ENCODE data around the gene RNF19B.
"Not testable (repeated sequence)": the region's sequence is repeated elsewhere in the genome, so short reads cannot be mapped to it uniquely, and the experiment has no call there.

Gene RNF19B

DNA sequence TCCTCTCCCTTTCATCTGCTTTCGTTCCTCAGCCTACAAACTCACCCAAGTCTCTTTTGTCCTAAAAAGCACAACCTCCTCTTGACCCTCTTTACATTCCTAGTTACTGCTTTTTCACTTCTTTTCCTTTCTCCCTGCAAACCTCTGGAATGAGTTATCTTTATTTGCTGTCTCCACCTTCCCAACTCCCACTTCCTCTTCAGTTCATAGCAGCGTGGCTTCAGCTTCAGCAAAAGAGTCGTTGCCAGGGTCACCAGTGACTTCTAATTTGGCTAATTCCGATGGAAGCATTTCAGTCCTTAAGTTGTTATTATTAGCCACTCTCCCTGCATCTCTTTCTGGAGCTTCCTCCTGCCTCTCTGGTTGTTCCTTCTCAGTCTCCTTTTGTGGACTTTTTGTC lies 57.2 kb downstream of the RNF19B start:
- Mint-ChIP-seq H3K9me3 (no peaks in the 10 kb centered on the region), H3K4me1 (no peaks in the 10 kb centered on the region), H3K27me3 (peaks cover 12% of the 10 kb centered on the region), H3K4me3 (no peak overlapping the region), H3K27ac (no peak overlapping the region)
- no peak for ATAC-seq
- no peak for DNase-seq

DNA sequence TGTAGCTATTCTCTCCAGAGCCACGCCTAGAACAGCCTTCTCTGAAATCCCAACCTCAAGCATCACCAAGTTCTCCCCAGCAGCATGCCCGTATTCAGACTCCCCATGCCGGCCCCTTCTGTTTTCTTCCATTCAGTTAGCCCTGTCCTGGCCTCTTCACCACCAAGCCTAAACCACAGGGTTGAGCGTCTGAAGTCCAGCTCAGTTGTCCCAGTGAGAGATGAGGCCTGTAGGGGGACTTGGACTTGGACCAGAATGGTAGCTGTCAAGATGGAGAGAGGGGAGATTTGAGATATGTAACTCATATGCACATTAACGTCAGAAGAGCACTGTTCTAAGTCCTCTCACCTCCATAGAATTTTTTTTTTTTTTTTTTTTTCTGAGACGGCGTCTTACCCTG lies 58.0 kb downstream of the RNF19B start:
- H3K4me1 Mint-ChIP-seq = peaks cover 3% of the 10 kb centered on the region
- ATAC-seq = no peak
- H3K27me3 Mint-ChIP-seq = peaks cover 20% of the 10 kb centered on the region
- H3K4me3 Mint-ChIP-seq = no peak overlapping the region
- no peak for DNase-seq
- no peaks in the 10 kb centered on the region for H3K9me3 Mint-ChIP-seq
- H3K27ac Mint-ChIP-seq = no peak overlapping the region

DNA sequence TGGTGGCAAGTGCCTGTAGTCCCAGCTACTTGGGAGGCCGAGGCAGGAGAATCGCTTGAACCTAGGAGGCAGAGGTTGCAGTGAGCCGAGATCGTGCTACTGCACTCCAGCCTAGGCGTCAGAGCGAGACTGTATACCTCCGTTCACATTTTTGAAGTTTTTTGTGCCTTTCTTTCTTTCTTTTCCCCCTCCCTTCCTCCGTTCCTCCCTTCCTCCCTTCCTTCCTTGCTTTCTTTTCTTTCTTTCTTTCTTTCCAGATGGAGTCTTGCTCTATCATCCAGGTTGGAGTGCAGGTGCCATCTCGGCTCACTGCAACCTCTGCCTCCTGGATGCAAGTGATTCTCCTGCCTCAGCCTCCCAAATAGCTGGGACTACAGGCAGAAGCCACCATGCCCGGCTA lies 59.0 kb downstream of the RNF19B start:
- H3K27ac Mint-ChIP-seq, H3K9me3 Mint-ChIP-seq, ATAC-seq, H3K4me3 Mint-ChIP-seq, DNase-seq, H3K4me1 Mint-ChIP-seq: not testable (repeated sequence)
- H3K27me3 Mint-ChIP-seq = peaks cover 31% of the 10 kb centered on the region

DNA sequence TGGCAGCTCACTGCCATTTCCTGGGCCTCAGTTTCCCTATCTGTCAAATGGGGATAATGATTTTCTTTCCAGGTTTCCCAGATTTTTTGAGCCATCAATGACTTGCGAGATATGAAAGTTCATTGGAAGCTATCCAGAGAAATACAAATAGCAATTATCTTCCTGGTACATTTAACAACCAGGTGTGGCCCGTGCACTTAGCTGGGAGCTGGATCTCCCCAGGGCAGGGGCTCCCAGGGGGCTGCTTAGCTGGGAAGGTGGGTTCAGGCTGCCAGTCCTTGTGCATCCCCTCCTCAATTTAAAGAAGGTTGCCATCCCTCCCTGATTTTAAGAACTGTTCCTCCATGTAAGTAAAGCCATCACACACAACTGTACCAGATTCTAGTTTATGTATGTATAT lies 59.8 kb downstream of the RNF19B start:
- no peak overlapping the region for H3K4me3 Mint-ChIP-seq
- DNase-seq (no peak), ATAC-seq (no peak)
- peaks cover 39% of the 10 kb centered on the region for H3K27me3 Mint-ChIP-seq
- peaks cover 12% of the 10 kb centered on the region for H3K4me1 Mint-ChIP-seq
- no peaks in the 10 kb centered on the region for H3K9me3 Mint-ChIP-seq
- H3K27ac Mint-ChIP-seq = no peak overlapping the region

DNA sequence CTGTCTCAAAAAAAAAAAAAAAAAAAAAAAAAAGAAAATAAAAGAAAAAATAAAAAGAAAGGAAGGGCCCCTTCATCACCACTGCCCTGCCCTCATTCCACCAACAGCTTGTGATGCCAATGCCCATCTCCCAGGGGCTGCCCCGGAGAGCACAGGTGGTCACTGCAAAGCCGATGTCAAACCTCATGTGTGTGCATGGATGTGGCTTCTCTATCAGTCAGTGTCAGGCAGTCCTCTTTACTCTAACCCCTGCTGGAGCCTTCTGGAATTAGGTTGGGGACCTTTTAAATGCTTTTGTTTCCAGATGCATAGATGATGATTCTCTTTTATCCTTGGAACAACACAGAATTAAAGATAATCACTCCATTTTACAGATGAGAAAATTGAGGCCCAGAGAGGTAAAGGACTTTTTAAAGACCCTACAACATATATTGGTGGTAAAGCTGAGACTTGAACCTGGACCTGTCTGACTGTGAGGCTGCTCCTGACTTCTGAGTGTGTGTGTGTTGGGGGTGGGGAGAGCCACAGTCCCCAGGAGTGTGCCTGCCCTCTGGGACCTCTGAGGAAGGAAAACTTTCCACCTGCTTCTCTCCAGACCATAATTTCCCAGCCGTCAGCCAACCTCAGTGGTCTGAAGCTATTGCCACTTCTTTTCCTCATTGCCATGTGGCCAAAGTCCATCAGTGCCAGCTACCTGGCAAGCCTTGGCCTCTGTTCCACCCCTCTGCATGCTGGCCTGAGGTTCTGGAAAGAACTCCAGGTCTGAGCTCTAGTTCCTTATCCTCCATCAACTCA lies 60.4 kb downstream of the RNF19B start:
- DNase-seq (no peak), ATAC-seq (no peak)
- peaks cover 12% of the 10 kb centered on the region for H3K4me1 Mint-ChIP-seq
- no peak overlapping the region for H3K4me3 Mint-ChIP-seq
- no peak overlapping the region for H3K27ac Mint-ChIP-seq
- H3K9me3 Mint-ChIP-seq = no peaks in the 10 kb centered on the region
- H3K27me3 Mint-ChIP-seq = peaks cover 45% of the 10 kb centered on the region

DNA sequence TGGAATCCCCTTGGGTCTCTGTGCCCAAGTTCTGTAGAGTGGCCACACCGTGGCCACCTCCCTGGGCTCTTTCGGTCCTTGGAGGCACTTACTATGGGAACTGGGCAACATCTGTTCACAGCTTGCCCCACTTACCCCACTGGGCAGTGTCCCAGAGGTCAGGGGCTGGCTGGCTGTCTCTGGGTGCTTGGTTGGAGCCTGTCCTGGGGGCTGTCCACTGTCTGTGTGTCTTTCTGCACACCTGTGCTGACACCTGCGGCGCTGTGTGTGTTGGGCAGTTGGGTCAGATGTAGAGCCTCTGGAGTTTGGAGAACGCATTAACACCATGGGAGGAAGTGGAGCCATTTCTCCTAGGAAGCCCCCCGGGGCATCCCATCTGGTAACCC lies 62.1 kb downstream of the RNF19B start:
- Mint-ChIP-seq H3K4me1 (peaks cover 12% of the 10 kb centered on the region), H3K27ac (no peak overlapping the region), H3K9me3 (no peaks in the 10 kb centered on the region), H3K4me3 (peak overlapping the region in 1 of 2 donors; percentile 41), H3K27me3 (peaks cover 61% of the 10 kb centered on the region)
- ATAC-seq (no peak), DNase-seq (no peak)

DNA sequence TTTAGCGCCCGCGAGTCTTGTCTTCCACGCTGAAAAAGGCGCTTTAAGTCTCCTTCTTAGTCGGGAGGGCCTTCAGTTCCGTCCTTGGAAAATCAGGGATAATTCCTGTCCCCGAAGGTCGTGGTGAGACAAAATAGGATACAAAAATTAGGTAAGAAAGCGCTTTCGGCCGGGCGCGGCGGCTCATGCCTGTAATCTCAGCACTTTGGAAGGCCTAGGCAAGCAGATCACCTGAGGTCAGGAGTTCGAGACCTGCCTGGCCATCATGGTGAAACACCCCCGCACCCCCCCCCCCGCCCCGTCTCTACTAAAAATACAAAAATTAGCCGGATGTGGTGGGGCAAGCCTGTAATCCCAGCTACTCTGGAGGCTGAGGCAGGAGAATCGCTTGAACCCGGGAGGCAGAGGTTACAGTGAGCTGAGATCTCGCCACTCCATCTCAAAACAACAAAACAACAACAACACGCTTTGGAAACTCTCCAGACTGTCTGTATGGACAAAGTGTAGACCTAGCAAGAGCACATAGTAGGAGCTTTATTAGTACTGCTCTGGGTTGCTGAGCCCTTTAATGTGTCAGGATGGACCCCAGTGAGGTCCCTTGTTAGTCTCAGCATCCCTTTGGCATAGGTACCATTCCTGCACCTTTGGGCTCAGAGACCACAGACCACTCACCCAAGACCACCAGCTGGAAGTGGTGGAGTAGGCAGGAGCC lies 62.6 kb downstream of the RNF19B start:
- peaks cover 67% of the 10 kb centered on the region for H3K27me3 Mint-ChIP-seq
- peak overlapping the region; percentile 76 to 80 for H3K4me3 Mint-ChIP-seq
- ATAC-seq (no peak), DNase-seq (no peak)
- H3K4me1 Mint-ChIP-seq = peaks cover 12% of the 10 kb centered on the region
- no peaks in the 10 kb centered on the region for H3K9me3 Mint-ChIP-seq
- peak overlapping the region in 1 of 2 donors; percentile 52 for H3K27ac Mint-ChIP-seq

DNA sequence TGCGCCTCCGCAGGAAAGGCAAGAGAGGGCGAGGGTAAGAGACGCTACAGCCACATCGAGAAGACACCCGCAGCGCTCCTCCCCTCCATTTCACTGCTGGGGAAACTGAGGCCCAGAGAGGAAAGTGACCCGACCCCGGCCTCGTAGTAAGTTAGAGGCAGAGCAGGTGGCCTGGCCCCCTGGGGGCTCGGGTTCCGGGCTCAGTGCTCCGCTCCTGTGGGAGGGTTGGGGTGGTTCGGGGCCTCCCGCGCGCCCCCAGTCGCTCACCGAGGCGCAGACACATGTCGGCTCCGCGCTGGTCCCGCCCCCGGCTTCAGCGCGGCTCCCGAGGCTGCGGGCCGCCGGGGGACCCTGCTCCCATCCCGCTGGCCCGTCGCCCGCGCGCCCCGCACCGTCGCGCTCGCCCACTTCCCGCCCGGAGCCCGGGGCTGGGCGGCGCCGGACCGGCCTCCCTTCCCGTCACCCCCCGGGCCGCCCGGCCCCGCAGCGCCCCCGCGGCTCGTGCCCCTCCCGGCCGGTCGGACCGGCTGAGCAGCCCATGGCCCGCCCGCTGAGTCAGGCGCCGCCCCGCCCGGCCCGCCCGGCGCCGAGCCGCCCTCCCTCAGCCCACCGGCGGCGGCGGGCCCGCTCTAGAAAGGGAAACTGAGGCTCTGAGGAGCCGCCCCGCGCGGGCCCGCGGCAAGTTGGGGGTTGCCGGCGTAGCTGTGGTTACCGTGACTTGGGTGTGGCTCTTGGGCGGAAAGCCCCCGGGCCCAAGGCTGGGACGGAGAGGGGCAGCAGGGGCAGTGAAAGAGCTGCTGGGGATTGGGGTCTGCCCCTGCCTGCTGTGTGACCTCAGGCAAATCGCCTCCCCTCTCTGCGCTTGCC lies 63.4 kb downstream of the RNF19B start, which contains the start of gene TMEM54:
TMEM54 (minus strand) TSS at position 434 of the 867 bp plus-strand sequence; CDS start at position 283, 151 bp downstream.
- peak within 1 kb of the TSS in 1 of 2 donors; percentile 52 for H3K27ac Mint-ChIP-seq
- DNase-seq (no peak), ATAC-seq (peak; percentile 72)
- peaks cover 12% of the 10 kb centered on the region for H3K4me1 Mint-ChIP-seq
- no peaks in the 10 kb centered on the region for H3K9me3 Mint-ChIP-seq
- peak within 1 kb of the TSS; percentile 76 to 80 for H3K4me3 Mint-ChIP-seq
- H3K27me3 Mint-ChIP-seq = peaks cover 75% of the 10 kb centered on the region

DNA sequence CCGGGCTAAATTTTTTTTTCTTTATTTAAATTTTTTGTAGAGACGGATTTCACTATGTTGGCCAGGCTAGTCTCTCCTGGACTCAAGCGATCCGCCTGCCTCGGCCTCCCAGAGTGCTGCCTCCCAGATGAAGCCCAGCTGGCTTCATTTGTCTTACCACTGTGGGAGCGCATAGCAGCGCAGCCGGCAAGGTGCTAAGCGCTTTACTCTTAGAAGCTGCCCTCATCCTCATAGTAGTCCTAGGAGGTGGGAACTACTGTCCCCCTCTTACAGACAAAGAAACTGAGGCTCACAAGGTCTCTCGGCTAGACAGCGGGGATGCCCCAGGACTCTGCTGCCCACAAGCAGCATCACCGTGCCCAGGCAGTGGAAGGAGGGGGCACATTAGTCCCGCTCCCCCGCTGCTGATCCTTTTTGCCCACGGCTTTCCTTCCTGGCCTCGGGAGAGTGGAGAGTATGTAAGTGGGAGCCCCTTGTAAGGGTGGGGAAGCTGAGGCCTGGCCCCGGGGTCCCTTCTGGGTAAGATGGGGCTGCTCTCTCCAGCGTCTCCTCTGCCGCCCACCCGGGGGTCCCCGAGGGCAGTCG lies 64.1 kb downstream of the RNF19B start:
- H3K9me3 Mint-ChIP-seq = no peaks in the 10 kb centered on the region
- H3K4me3 Mint-ChIP-seq = peak overlapping the region; percentile 64 to 75
- no peak for DNase-seq
- peak overlapping the region in 1 of 2 donors; percentile 36 for H3K27ac Mint-ChIP-seq
- H3K27me3 Mint-ChIP-seq = peaks cover 82% of the 10 kb centered on the region
- no peak for ATAC-seq
- H3K4me1 Mint-ChIP-seq = peaks cover 12% of the 10 kb centered on the region

DNA sequence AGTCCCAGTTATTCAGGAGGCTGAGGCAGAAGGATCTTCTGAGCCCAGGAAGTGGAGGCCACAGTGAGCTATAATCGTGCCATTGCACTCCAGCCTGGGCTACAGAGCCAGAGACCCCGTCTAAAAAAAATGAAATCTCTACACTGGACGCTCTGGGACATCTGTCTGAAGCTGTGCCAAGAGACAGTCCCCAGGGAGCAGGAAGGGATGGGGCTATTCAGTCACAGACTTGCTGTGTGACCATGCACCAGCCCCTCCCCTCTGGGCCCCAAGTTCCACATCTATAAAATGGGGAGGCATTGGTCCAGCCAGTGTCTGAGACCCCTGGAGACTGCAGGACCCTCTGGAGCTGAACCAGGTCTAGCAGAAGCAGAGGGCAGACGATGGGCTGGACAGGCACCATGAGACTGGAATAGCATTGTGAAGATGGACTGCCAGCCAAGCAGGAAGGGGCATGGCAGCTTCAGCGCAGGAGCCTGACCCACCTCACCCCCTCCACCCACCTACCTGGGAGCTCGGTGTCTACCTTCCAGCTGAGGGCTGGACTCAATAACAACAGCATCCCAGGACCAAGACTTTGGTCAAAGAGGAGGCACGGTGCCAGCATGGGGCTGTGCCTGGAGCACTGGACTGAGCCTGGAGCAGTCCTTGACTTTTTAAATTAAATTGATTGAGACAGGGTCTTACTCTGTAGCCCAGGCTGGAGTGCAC lies 64.9 kb downstream of the RNF19B start:
- H3K4me1 Mint-ChIP-seq = peaks cover 12% of the 10 kb centered on the region
- peaks cover 89% of the 10 kb centered on the region for H3K27me3 Mint-ChIP-seq
- ATAC-seq (no peak), DNase-seq (no peak)
- H3K27ac Mint-ChIP-seq = no peak overlapping the region
- H3K9me3 Mint-ChIP-seq = no peaks in the 10 kb centered on the region
- no peak overlapping the region for H3K4me3 Mint-ChIP-seq

DNA sequence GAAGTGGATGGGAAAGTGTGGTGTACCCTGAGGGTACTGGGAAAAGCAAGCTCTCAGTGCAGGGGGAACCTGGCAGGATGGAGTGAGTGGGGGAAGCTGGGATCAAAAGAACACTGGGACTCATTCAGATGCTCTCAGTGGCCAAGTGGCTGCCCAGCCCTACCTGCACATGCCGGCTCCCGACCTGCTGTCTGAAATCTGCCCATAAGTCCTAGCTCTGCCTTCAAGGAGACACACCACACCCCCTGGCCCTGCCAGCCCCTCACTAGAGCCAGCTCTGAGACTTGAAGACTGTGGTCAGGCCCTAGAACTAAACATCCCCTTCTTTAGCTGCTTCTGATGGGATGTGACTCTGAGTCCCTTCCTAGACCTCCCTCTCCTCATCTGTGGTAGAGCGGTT lies 65.7 kb downstream of the RNF19B start:
- H3K27me3 Mint-ChIP-seq = peaks cover 95% of the 10 kb centered on the region
- no peak overlapping the region for H3K4me3 Mint-ChIP-seq
- no peaks in the 10 kb centered on the region for H3K9me3 Mint-ChIP-seq
- no peak overlapping the region for H3K27ac Mint-ChIP-seq
- no peak for DNase-seq
- no peak for ATAC-seq
- H3K4me1 Mint-ChIP-seq = peaks cover 12% of the 10 kb centered on the region

DNA sequence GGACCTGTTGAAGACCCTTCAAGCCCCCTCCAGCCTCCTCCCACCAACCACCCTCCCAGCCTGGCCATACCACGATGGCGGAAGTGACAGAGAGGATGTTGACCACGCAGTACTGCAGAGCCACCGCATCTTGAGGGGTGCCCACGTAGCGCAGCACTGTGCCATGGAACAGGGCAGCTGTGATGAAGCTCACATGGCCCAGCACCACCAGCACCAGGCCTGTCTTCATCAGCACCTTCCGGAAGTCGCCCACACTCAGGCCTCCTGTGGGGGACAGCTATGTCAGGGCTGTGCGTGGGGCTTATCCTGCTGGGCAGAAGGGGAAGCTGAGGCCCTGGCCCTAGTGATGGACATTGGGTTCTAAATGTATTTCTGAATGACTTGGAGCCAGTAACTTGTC lies 66.6 kb downstream of the RNF19B start:
- DNase-seq (no peak), ATAC-seq (no peak)
- Mint-ChIP-seq H3K27ac (no peak overlapping the region), H3K27me3 (peaks cover 98% of the 10 kb centered on the region), H3K4me1 (peaks cover 21% of the 10 kb centered on the region), H3K9me3 (no peaks in the 10 kb centered on the region), H3K4me3 (no peak overlapping the region)

DNA sequence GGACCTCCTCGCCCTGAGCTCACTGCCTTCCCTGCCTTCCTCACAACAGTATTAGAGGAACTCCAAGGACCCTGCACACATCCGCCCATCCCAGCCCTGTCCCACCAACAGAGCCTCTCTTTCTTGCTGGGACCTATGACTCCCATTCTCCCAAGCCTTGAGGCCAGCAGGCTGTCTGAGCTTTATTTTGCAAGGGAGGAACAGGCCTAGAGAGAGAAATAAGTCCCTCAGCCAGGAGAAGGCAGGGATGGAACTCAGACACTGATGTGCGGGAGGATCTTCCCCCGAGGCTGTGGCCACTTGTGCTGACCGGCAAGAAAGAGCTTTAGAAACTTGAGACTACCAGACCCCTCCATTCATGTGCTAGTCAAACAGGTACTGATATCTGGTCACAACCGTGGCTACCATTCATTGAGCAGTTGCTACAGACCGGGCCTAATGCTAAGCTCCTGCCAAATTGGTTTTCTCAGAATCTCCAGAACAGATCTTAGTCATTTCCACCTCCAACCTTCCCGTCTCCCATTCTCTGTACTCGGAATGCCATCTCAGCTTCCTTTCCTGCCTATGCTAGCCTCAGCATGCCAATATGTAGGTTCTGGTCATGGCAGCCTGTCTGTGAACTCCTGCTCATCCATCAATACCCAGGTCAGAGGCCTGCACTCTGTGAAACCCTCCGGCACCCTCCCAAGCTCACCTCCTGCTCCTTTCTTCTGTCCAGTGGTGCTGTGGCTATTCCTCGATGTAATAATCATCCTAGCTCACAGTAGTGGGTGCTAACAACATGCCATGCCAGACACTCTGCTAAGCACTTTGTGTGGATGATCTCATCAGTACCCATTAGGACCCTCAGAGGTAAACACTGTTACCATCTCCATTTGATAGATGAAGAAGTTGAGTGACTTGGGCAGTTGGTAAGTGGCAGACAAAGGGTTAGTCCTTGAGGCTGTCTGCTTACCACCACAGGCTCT lies 67.2 kb downstream of the RNF19B start:
- Mint-ChIP-seq H3K9me3 (no peaks in the 10 kb centered on the region), H3K4me1 (peaks cover 27% of the 10 kb centered on the region), H3K27ac (no peak overlapping the region), H3K4me3 (no peak overlapping the region), H3K27me3 (peaks cover 98% of the 10 kb centered on the region)
- no peak for DNase-seq
- ATAC-seq = no peak

DNA sequence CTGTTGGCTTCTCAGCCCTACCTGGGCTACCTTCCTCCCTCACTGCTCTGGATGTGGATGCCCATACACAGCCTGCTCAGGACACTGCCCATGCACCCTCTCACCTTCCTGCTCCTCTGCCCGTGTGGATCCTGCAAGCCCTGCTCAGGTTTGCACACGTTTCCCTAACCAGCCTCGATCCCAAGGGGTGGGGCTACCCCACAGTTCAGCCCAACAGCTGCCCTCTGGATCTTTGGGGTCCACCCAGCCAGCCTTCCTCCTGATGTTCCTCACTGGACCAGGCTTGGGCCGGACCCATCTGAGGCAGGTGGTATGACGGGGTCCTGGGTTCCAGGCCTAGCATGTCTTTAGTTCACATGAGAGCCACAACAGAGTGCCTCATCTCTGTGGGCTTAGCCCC lies 68.2 kb downstream of the RNF19B start:
- no peak overlapping the region for H3K4me3 Mint-ChIP-seq

More for the DNA sequence above, 68.2 kb downstream of the RNF19B start:
- no peak for ATAC-seq
- peaks cover 98% of the 10 kb centered on the region for H3K27me3 Mint-ChIP-seq
- DNase-seq = no peak
- peaks cover 29% of the 10 kb centered on the region for H3K4me1 Mint-ChIP-seq
- H3K9me3 Mint-ChIP-seq = no peaks in the 10 kb centered on the region
- no peak overlapping the region for H3K27ac Mint-ChIP-seq
